HepG2 (cell line): ENCODE results near the gene DENND11. TPM values are rescaled to one million over a fixed set of nuclear protein-coding genes. Genes with fewer than 3 reads are reported as not detected.

Experiments
- CCDC6 ChIP-seq: sonication (generic); formaldehyde crosslinking; IDR thresholded peaks from 2 replicates; pipeline ENCODE4 v1.8.1; 2022; ENCODE audit warnings: mild to moderate bottlenecking, missing genetic modification reagents, moderate library complexity
- EHMT2 ChIP-seq: fragments of 200-600 bp; sonication (generic); IDR thresholded peaks from 2 replicates; pipeline ENCODE4 v1.7.0; 2017; ENCODE audit warnings: antibody characterized with exemption, low read depth, low read length, borderline replicate concordance
- GTF3A ChIP-seq: sonication (generic); formaldehyde crosslinking; conservative IDR thresholded peaks from 2 replicates; pipeline ENCODE4 v1.4.0; 2020; ENCODE audit warnings: mild to moderate bottlenecking, missing genetic modification reagents
- MED8 ChIP-seq: sonication (generic); formaldehyde crosslinking; IDR thresholded peaks from 2 replicates; pipeline ENCODE4 v1.8.1; 2023; ENCODE audit warnings: mild to moderate bottlenecking, missing genetic modification reagents; ENCODE audit not compliant: insufficient replicate concordance
- MYC ChIP-seq: sonication (generic); formaldehyde crosslinking; IDR thresholded peaks from 2 replicates; pipeline ENCODE4 v1.9.0; 2021; ENCODE audit warnings: missing genetic modification reagents, borderline replicate concordance
- NFE2 ChIP-seq: sonication (generic); formaldehyde crosslinking; IDR thresholded peaks from 2 replicates; pipeline ENCODE4 v1.4.0; 2020; ENCODE audit warnings: missing genetic modification reagents
- RNF2 ChIP-seq: fragments of 450-650 bp; conservative IDR thresholded peaks from 2 replicates; pipeline ENCODE4 v1.6.1; 2016; ENCODE audit warnings: low read depth
- SALL2 ChIP-seq: sonication (generic); formaldehyde crosslinking; IDR thresholded peaks from 2 replicates; pipeline ENCODE4 v1.8.1; 2023; ENCODE audit warnings: mild to moderate bottlenecking, missing genetic modification reagents, inconsistent platforms
- SYNCRIP ChIP-seq: fragments of 200-400 bp; formaldehyde crosslinking; IDR thresholded peaks from 2 replicates; pipeline ENCODE4 v1.6.1; 2018; ENCODE audit warnings: mild to moderate bottlenecking, low read depth, low read length; ENCODE audit not compliant: insufficient read depth
- TBX3 ChIP-seq: fragments of 450-650 bp; IDR thresholded peaks from 2 replicates; pipeline ENCODE4 v1.6.1; 2017; ENCODE audit warnings: antibody characterized with exemption, mild to moderate bottlenecking, inconsistent platforms, borderline replicate concordance
- ZBTB38 ChIP-seq: sonication (generic); formaldehyde crosslinking; IDR thresholded peaks from 2 replicates; pipeline ENCODE4 v1.5.1; 2020; ENCODE audit warnings: mild to moderate bottlenecking, missing genetic modification reagents
- ZNF101 ChIP-seq: sonication (generic); formaldehyde crosslinking; IDR thresholded peaks from 2 replicates; pipeline ENCODE4 v1.4.0; 2020; ENCODE audit warnings: mild to moderate bottlenecking, low read depth, missing genetic modification reagents, borderline replicate concordance
- ZNF251 ChIP-seq: sonication (generic); formaldehyde crosslinking; IDR thresholded peaks from 2 replicates; pipeline ENCODE4 v1.9.0; 2021; ENCODE audit warnings: mild to moderate bottlenecking, missing genetic modification reagents
- ZNF441 ChIP-seq: sonication (generic); formaldehyde crosslinking; IDR thresholded peaks from 2 replicates; pipeline ENCODE4 v1.7.0; 2021; ENCODE audit warnings: missing genetic modification reagents, borderline replicate concordance
- ZNF557 ChIP-seq: sonication (generic); formaldehyde crosslinking; IDR thresholded peaks from 2 replicates; pipeline ENCODE4 v1.4.0; 2020; ENCODE audit warnings: missing genetic modification reagents
- ZNF562 ChIP-seq: sonication (generic); formaldehyde crosslinking; IDR thresholded peaks from 2 replicates; pipeline ENCODE4 v1.8.0; 2022; ENCODE audit warnings: missing genetic modification reagents, borderline replicate concordance
- ZNF644 ChIP-seq: IDR thresholded peaks from 2 replicates; pipeline ENCODE4 v1.6.1; 2016; ENCODE audit warnings: low read depth
- ZNF660 ChIP-seq: sonication (generic); formaldehyde crosslinking; IDR thresholded peaks from 2 replicates; pipeline ENCODE4 v1.5.1; 2020; ENCODE audit warnings: mild to moderate bottlenecking, low read depth, missing genetic modification reagents, borderline replicate concordance
- ZNF737 ChIP-seq: sonication (generic); formaldehyde crosslinking; IDR thresholded peaks from 2 replicates; pipeline ENCODE4 v1.5.0; 2020; ENCODE audit warnings: missing genetic modification reagents, mild to moderate bottlenecking, borderline replicate concordance
- ZSCAN21 ChIP-seq: sonication (generic); formaldehyde crosslinking; IDR thresholded peaks from 2 replicates; pipeline ENCODE4 v1.8.0; 2022; ENCODE audit warnings: mild to moderate bottlenecking, missing genetic modification reagents, moderate library complexity, borderline replicate concordance
- polyA plus RNA-seq, 8 experiments: library from polyadenylated mRNA; depleted of rRNA in 3 of 8; stranded (reverse) in 7 of 8; unstranded in 1 of 8; fragments of >200 nt; fragmentation: Illumina TruSeq in 4 of 8; extraction: Trizol in 4 of 8; gene quantifications; 2 replicates each; pipeline versions ENCODE4 v1.2.1 to v1.2.3, GENCODE V29; 2011 to 2016; ENCODE audit warnings: low read depth in 4 of 8, missing spikeins in 1 of 8, mixed read lengths in 1 of 8; ENCODE audit not compliant: insufficient read depth in 1 of 8
- total RNA-seq, 5 experiments: library from RNA; depleted of rRNA; stranded (reverse); fragments of >200 nt; fragmentation: Illumina TruSeq; extraction: Trizol; gene quantifications; 2 replicates each; pipeline ENCODE4 v1.2.3, GENCODE V29; 2016; ENCODE audit warnings: low read depth in 1 of 5
- TF ChIP-seq, protein P1 (sequence below): sonication (generic); formaldehyde crosslinking; IDR thresholded peaks from 2 replicates; pipeline ENCODE4 v1.4.0; 2020; ENCODE audit warnings: missing genetic modification reagents
- TF ChIP-seq, protein P2 (sequence below): sonication (generic); formaldehyde crosslinking; IDR thresholded peaks from 2 replicates; pipeline ENCODE4 v1.4.0; 2020; ENCODE audit warnings: mild to moderate bottlenecking, low read depth, missing genetic modification reagents
- TF ChIP-seq, protein P3 (sequence below): sonication (generic); formaldehyde crosslinking; IDR thresholded peaks from 2 replicates; pipeline ENCODE4 v1.8.0; 2022; ENCODE audit warnings: mild to moderate bottlenecking, missing genetic modification reagents, borderline replicate concordance
- TF ChIP-seq, protein P4 (sequence below): sonication (generic); formaldehyde crosslinking; conservative IDR thresholded peaks from 2 replicates; pipeline ENCODE4 v1.8.0; 2022; ENCODE audit warnings: mild to moderate bottlenecking, moderate library complexity, missing genetic modification reagents
- TF ChIP-seq, protein P5 (sequence below): sonication (generic); formaldehyde crosslinking; IDR thresholded peaks from 2 replicates; pipeline ENCODE4 v1.8.1; 2023; ENCODE audit warnings: missing genetic modification reagents, mild to moderate bottlenecking, borderline replicate concordance

DENND11 gene
- total and polyA plus RNA-seq, 2 of the 13 experiments (the other 11 are each of a cell fraction or from before 2014, with no cell fraction given), result 7.1 to 10.5 TPM

DNA sequence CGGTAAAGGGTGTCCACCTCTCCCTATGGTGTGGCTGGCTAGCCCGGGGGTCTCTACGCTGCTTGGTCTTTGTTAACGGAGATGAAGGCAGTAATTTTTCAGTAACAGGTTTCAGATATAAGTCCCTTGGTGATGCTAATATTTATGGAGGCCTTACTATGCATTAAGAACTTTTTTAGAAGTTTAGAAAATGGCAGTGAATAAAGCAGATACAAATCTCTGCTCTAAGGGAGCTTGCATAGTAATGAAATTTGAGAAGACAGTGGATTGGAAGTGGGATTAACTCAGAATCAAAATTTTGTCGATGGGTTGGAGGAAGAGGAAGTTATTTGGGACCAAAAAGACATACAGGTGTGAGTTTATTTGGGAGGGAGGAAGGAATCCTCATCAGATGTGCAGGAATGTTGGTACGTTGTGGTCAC, 36.6 kb upstream of the DENND11 start (continued):
- TF ChIP-seq, protein P1, sequence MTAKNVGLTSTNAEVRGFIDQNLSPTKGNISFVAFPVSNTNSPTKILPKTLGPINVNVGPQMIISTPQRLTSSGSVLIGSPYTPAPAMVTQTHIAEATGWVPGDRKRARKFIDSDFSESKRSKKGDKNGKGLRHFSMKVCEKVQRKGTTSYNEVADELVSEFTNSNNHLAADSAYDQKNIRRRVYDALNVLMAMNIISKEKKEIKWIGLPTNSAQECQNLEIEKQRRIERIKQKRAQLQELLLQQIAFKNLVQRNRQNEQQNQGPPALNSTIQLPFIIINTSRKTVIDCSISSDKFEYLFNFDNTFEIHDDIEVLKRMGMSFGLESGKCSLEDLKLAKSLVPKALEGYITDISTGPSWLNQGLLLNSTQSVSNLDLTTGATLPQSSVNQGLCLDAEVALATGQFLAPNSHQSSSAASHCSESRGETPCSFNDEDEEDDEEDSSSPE, result no peak
- TF ChIP-seq, protein P2, sequence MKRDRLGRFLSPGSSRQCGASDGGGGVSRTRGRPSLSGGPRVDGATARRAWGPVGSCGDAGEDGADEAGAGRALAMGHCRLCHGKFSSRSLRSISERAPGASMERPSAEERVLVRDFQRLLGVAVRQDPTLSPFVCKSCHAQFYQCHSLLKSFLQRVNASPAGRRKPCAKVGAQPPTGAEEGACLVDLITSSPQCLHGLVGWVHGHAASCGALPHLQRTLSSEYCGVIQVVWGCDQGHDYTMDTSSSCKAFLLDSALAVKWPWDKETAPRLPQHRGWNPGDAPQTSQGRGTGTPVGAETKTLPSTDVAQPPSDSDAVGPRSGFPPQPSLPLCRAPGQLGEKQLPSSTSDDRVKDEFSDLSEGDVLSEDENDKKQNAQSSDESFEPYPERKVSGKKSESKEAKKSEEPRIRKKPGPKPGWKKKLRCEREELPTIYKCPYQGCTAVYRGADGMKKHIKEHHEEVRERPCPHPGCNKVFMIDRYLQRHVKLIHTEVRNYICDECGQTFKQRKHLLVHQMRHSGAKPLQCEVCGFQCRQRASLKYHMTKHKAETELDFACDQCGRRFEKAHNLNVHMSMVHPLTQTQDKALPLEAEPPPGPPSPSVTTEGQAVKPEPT (CRISPR knock-in tag), result no peak
- no peak for TF ChIP-seq CCDC6 (CRISPR knock-in tag)
- no peak for TF ChIP-seq MED8 (CRISPR knock-in tag)
- no peak for TF ChIP-seq TBX3
- TF ChIP-seq ZNF441 (CRISPR knock-in tag), result no peak
- peak; percentile 3; the same call in 1 of the 2 replicates for TF ChIP-seq MYC (CRISPR knock-in tag)
- TF ChIP-seq ZNF737 (CRISPR knock-in tag), result no peak
- TF ChIP-seq NFE2 (CRISPR knock-in tag), result no peak
- no peak for TF ChIP-seq SALL2 (CRISPR knock-in tag)
- TF ChIP-seq GTF3A, result 0 out of 2 replicates have a peak, but pooled peaks have one; percentile 33
- no peak for TF ChIP-seq ZBTB38 (CRISPR knock-in tag)
- TF ChIP-seq, protein P3, sequence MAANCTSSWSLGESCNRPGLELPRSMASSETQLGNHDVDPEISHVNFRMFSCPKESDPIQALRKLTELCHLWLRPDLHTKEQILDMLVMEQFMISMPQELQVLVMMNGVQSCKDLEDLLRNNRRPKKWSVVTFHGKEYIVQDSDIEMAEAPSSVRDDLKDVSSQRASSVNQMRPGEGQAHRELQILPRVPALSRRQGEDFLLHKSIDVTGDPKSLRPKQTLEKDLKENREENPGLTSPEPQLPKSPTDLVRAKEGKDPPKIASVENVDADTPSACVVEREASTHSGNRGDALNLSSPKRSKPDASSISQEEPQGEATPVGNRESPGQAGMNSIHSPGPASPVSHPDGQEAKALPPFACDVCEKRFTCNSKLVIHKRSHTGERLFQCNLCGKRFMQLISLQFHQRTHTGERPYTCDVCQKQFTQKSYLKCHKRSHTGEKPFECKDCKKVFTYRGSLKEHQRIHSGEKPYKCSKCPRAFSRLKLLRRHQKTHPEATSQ (CRISPR knock-in tag), result no peak
- no peak for TF ChIP-seq ZNF644 (CRISPR knock-in tag)
- no peak for TF ChIP-seq ZNF251 (CRISPR knock-in tag)
- no peak for TF ChIP-seq SYNCRIP
- no peak for TF ChIP-seq RNF2
- TF ChIP-seq ZNF557 (CRISPR knock-in tag), result no peak
- TF ChIP-seq ZNF101 (CRISPR knock-in tag), result 0 out of 2 replicates have a peak, but pooled peaks have one; percentile 1
- TF ChIP-seq, protein P4, sequence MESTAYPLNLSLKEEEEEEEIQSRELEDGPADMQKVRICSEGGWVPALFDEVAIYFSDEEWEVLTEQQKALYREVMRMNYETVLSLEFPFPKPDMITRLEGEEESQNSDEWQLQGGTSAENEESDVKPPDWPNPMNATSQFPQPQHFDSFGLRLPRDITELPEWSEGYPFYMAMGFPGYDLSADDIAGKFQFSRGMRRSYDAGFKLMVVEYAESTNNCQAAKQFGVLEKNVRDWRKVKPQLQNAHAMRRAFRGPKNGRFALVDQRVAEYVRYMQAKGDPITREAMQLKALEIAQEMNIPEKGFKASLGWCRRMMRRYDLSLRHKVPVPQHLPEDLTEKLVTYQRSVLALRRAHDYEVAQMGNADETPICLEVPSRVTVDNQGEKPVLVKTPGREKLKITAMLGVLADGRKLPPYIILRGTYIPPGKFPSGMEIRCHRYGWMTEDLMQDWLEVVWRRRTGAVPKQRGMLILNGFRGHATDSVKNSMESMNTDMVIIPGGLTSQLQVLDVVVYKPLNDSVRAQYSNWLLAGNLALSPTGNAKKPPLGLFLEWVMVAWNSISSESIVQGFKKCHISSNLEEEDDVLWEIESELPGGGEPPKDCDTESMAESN, result no peak
- TF ChIP-seq, protein P5, sequence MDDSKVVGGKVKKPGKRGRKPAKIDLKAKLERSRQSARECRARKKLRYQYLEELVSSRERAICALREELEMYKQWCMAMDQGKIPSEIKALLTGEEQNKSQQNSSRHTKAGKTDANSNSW (CRISPR knock-in tag), result no peak
- TF ChIP-seq ZNF660 (CRISPR knock-in tag), result no peak
- TF ChIP-seq EHMT2, result no peak
- TF ChIP-seq ZSCAN21 (CRISPR knock-in tag), result no peak
- TF ChIP-seq ZNF562 (CRISPR knock-in tag), result no peak
